Body of pancreas (tissue), 4 donors: ENCODE results near the gene SLC12A4. TPM values are rescaled to one million over a fixed set of nuclear protein-coding genes. Genes with fewer than 3 reads are reported as not detected.
A peak's percentile ranks its signal among the peaks of the same experiment; 100 is the strongest.

ENCODE experiments used
- ATAC-seq: fragments of 150-250 bp; one replicate; pipeline ENCODE4 v1.9.1; 2016
- DNase-seq, 4 donors: peaks; one replicate each; pipeline ENCODE4 v3.0.0-alpha.2; 2019
- H3K27ac ChIP-seq, 4 donors: fragments of 200-600 bp; sonication (generic); 1 replicate in 3 of 4; 2 replicates in 1 of 4; pipeline versions ENCODE4 v1.5.1 to v1.6.1; 2016 to 2019; ENCODE audit warnings: mild to moderate bottlenecking in 1 of 4, mixed read lengths in 1 of 4, moderate library complexity in 1 of 4
- H3K27me3 ChIP-seq, 2 donors: fragments of 200-600 bp; sonication (generic); one replicate each; pipeline ENCODE4 v1.6.0; 2016; ENCODE audit warnings: mild to moderate bottlenecking in 1 of 2
- H3K36me3 ChIP-seq, 2 donors: fragments of 200-600 bp; sonication (generic); replicated peaks in 1 of 2; 2 replicates each; pipeline ENCODE4 v1.5.1; 2016; ENCODE audit warnings: low read depth in 2 of 2; ENCODE audit not compliant: insufficient read depth in 1 of 2
- H3K4me1 ChIP-seq: fragments of 200-600 bp; sonication (generic); one replicate; pipeline ENCODE4 v1.6.0; 2016
- H3K4me3 ChIP-seq, 2 donors: fragments of 200-600 bp; sonication (generic); 1 replicate in 1 of 2; 2 replicates in 1 of 2; pipeline ENCODE4 v1.5.1; 2016 to 2019
- H3K9me3 ChIP-seq, 3 donors: fragments of 200-600 bp; sonication (generic); 1 replicate in 2 of 3; 2 replicates in 1 of 3; pipeline ENCODE4 v1.5.1; 2016
- POLR2A ChIP-seq, 3 donors: fragments of 450-650 bp; IDR thresholded peaks; one replicate each; pipeline ENCODE4 v1.6.1; 2016; ENCODE audit warnings: antibody characterized with exemption in 3 of 3, mild to moderate bottlenecking in 2 of 3
- WGBS, 2 donors: methylation state at CpG; one replicate each; pipeline ENCODE4 v1.1.5; 2017; 5-methylcytosine and 5-hydroxymethylcytosine counted together
- intact Hi-C: fragments of 100-400 bp; cut with DNase I; formaldehyde crosslinking; loops from one replicate; pipeline ENCODE4 v1.15.1; 2023
- total RNA-seq, 2 donors: library from RNA; depleted of rRNA; stranded (reverse); fragments of >200 nt; gene quantifications; one replicate each; pipeline ENCODE4 v1.1.0, GENCODE V29; 2016
- TF ChIP-seq, protein P1 (sequence below), 7 experiments: fragments of 450-650 bp in 4 of 7; fragments of 200-600 bp in 3 of 7; sonication (generic) in 3 of 7; IDR thresholded peaks; one replicate each; pipeline ENCODE4 v1.5.1; 2016 to 2019; ENCODE audit warnings: antibody characterized with exemption in 7 of 7

The SLC12A4 gene
- total RNA-seq, 2 donors from 2014 or later = 23.3 to 61.3 TPM

DNA sequence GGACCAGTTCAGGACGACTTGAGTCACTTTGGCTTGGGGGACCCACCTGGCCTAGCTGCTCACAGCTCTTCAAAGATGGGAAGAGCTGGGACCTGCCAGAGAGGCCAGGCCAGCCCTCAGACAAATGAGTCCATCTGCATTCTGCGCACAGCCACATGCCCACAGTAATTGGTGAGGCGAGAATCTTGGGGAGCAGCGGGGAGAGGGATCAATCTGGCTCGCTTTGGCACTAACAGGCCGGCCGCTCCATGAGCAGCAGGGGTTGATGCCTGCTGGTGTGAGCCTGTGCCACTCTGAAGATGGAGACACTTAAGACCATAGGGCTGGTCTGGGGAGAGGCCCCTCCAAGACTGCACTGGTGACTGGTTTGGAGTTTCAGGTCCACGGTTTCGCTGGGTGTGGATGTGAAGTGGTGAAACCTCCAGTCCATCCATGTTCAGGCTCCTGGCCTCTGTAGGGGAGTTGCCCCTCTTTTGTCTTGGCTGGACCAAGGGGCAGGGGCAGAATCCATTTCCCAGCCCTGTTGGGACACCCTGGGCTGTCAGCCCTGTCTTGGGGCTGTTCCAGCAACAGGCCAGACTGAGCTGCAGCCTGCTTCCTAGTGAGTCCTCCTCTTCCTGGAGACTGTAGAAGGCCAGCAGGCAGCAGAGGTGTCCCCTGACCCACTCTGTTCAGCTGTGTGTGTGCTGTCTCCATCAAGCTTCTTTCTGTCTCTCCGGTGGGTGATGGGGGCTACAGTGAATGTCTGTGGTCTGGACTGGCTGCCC lies 44.1 kb downstream of the SLC12A4 start:
- no peak overlapping the region for H3K4me3 ChIP-seq
- H3K27me3 ChIP-seq = no peaks in the 10 kb centered on the region
- DNase-seq (peak in 2 of 4 donors; percentile 41 to 42), ATAC-seq (no peak)
- WGBS, 2 donors = 68 to 72% methylated on average over 10 of the region's 10 CpGs
- H3K36me3 ChIP-seq = no peaks in the 10 kb centered on the region
- TF ChIP-seq POLR2A (IDR thresholded peaks at IDR 0.05) = peak in 2 of 3 donors; percentile 28 to 50
- TF ChIP-seq, protein P1, sequence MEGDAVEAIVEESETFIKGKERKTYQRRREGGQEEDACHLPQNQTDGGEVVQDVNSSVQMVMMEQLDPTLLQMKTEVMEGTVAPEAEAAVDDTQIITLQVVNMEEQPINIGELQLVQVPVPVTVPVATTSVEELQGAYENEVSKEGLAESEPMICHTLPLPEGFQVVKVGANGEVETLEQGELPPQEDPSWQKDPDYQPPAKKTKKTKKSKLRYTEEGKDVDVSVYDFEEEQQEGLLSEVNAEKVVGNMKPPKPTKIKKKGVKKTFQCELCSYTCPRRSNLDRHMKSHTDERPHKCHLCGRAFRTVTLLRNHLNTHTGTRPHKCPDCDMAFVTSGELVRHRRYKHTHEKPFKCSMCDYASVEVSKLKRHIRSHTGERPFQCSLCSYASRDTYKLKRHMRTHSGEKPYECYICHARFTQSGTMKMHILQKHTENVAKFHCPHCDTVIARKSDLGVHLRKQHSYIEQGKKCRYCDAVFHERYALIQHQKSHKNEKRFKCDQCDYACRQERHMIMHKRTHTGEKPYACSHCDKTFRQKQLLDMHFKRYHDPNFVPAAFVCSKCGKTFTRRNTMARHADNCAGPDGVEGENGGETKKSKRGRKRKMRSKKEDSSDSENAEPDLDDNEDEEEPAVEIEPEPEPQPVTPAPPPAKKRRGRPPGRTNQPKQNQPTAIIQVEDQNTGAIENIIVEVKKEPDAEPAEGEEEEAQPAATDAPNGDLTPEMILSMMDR (IDR thresholded peaks at IDR 0.05) = no peak
- H3K27ac ChIP-seq = peak overlapping the region in 3 of 4 donors; percentile 19 to 84 (median 48)
- H3K9me3 ChIP-seq = no peaks in the 10 kb centered on the region
- intact Hi-C loops = loop anchor here (5.0 kb wide), 1 partner anchor 42 kb away; the partner anchor contains the start of gene NRN1L
- H3K4me1 ChIP-seq = peaks cover 57% of the 10 kb centered on the region

DNA sequence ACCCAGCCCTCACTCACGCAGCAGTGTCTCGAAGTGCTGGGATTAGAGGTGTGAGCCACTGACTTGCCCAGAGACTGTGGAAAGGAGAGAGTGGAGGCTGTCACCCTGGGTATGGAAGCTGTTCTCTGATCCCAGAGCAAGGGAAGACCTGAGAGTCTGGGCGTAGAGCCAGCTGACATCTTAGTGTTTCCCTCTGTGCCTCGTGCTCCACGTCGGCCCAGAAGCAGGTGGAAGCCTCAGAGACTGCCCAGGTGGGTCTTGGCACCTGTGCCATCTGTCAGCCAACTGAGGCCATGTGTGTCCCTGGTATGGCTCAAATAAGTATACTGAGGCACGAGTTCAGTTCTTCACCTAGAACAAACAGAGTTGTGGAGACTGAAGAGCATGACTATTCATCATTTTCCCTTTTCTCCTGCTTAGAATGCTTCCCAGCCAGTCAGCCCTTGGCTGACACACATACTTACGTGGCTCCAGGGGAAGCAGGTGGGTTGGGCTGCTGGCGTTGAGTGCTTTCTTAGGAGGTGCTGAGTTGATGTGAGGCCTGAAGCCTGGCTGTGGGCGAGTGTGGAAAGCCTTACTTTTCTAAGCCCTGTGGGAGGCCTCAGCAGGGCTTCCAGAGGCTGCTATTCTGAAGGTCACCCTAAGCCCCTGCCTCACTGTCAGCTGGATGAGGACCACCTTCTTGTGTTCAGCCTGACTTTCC lies 44.9 kb downstream of the SLC12A4 start:
- WGBS, 2 donors = 33 to 56% methylated on average over 8 to 10 of the region's 10 CpGs
- Histone ChIP-seq H3K27ac (peak overlapping the region; percentile 9 to 84 (median 44)), H3K9me3 (no peaks in the 10 kb centered on the region), H3K36me3 (no peaks in the 10 kb centered on the region), H3K27me3 (no peaks in the 10 kb centered on the region), H3K4me3 (no peak overlapping the region), H3K4me1 (peaks cover 50% of the 10 kb centered on the region)
- ATAC-seq (no peak), DNase-seq (peak; percentile 48 to 76 (median 66))
- TF ChIP-seq, protein P1 (IDR thresholded peaks at IDR 0.05) = no peak
- peak in 1 of 3 donors; percentile 14 for TF ChIP-seq POLR2A (IDR thresholded peaks at IDR 0.05)
- intact Hi-C loops = loop anchor here (5.0 kb wide), 1 partner anchor 41 kb away; the partner anchor contains the start of gene NRN1L

DNA sequence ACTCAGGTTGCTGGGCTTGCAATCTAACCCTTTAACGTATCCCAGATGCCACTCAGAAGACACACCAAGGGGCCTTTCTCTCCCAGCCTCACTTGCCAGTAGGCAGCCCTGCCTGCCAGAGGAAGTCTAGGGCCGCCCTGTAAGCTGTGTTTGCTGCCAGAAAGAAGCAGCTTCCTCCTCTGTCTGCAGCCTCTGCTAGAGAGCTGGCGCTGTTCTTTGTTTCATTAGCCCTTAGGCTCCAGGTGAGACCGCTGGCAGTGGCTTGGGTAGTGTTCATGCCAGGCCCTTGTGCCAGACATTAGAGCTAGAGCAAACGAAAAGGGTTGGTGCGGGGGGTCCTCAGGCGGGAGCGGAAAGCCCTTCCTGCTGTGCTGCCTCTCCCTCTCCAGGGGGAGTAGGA lies 45.7 kb downstream of the SLC12A4 start:
- H3K9me3 ChIP-seq = no peaks in the 10 kb centered on the region
- peaks cover 46% of the 10 kb centered on the region for H3K4me1 ChIP-seq
- no peak for TF ChIP-seq POLR2A (IDR thresholded peaks at IDR 0.05)
- TF ChIP-seq, protein P1 (IDR thresholded peaks at IDR 0.05) = no peak
- H3K27me3 ChIP-seq = no peaks in the 10 kb centered on the region
- H3K4me3 ChIP-seq = no peak overlapping the region
- WGBS, 2 donors = 68 to 70% methylated on average over 6 to 8 of the region's 8 CpGs
- H3K27ac ChIP-seq = peak overlapping the region in 2 of 4 donors; percentile 48 to 84
- no peaks in the 10 kb centered on the region for H3K36me3 ChIP-seq
- intact Hi-C loops = loop anchor here (5.0 kb wide), 1 partner anchor 40 kb away; the partner anchor contains the start of gene NRN1L
- no peak for ATAC-seq
- DNase-seq = peak in 1 of 4 donors; percentile 37

DNA sequence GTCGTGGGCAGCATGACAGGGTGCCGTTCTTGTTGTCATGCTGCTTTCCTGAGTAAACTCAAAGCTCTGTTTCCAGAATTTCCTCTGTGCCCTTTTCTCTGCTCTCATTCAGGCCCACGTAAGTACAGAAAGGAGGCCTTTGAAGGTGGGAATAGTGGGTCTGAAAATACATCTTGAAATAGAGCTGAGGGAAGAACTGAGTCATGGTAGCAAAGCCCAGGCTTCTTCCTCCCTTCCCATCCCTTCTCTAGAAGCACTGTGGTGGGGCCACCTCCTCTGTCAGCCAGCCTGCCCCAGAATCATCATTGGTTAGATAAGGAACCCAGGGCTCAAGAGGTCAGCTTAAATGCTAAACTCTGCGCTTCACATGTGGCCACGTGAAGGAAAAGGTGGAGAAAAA lies 46.2 kb downstream of the SLC12A4 start:
- TF ChIP-seq, protein P1 (IDR thresholded peaks at IDR 0.05) = no peak
- no peak for TF ChIP-seq POLR2A (IDR thresholded peaks at IDR 0.05)
- Histone ChIP-seq H3K36me3 (no peaks in the 10 kb centered on the region), H3K27me3 (no peaks in the 10 kb centered on the region), H3K27ac (peak overlapping the region in 2 of 4 donors; percentile 48 to 84), H3K4me3 (no peak overlapping the region), H3K9me3 (no peaks in the 10 kb centered on the region), H3K4me1 (peaks cover 51% of the 10 kb centered on the region)
- no peak for DNase-seq
- ATAC-seq = no peak
- intact Hi-C loops = loop anchor here (5.0 kb wide), 1 partner anchor 40 kb away; the partner anchor contains the start of gene NRN1L
- WGBS, 2 donors = 50 to 72% methylated on average over 5 of the region's 5 CpGs
